Testis (tissue), 2 donors: ENCODE results near the gene RPL21.

Experiments
- POLR2A ChIP-seq: fragments of 450-650 bp; IDR thresholded peaks from one replicate; pipeline ENCODE4 v1.6.1; 2017; ENCODE audit warnings: antibody characterized with exemption, mild to moderate bottlenecking, moderate library complexity
- TF ChIP-seq, protein P1 (sequence below), 3 experiments: fragments of 450-650 bp in 2 of 3; fragments of 200-600 bp in 1 of 3; sonication (generic) in 1 of 3; IDR thresholded peaks; one replicate each; pipeline ENCODE4 v1.5.1; 2016 to 2019; ENCODE audit warnings: antibody characterized with exemption in 3 of 3, mild to moderate bottlenecking in 2 of 3, moderate library complexity in 1 of 3

GRCh38 chr13:27233964-27234363 lies 17.4 kb upstream of the RPL21 start:
- no peak for TF ChIP-seq POLR2A
- TF ChIP-seq, protein P1, sequence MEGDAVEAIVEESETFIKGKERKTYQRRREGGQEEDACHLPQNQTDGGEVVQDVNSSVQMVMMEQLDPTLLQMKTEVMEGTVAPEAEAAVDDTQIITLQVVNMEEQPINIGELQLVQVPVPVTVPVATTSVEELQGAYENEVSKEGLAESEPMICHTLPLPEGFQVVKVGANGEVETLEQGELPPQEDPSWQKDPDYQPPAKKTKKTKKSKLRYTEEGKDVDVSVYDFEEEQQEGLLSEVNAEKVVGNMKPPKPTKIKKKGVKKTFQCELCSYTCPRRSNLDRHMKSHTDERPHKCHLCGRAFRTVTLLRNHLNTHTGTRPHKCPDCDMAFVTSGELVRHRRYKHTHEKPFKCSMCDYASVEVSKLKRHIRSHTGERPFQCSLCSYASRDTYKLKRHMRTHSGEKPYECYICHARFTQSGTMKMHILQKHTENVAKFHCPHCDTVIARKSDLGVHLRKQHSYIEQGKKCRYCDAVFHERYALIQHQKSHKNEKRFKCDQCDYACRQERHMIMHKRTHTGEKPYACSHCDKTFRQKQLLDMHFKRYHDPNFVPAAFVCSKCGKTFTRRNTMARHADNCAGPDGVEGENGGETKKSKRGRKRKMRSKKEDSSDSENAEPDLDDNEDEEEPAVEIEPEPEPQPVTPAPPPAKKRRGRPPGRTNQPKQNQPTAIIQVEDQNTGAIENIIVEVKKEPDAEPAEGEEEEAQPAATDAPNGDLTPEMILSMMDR (IDR thresholded peaks at IDR 0.05) = no peak
